Activated naive CD4-positive, alpha-beta T cell treated with anti-CD3 and anti-CD28 coated beads, Interleukin-2, amount 50 U/mL, for 72 hours (primary cell): ENCODE data around the gene MS4A8. TPM values are rescaled to one million over a fixed set of nuclear protein-coding genes. Genes with fewer than 3 reads are reported as not detected.

Experiments
- ATAC-seq, 2 donors: fragments of 150-1000 bp; cut with Tn5 transposase; 2 replicates each; pipeline ENCODE4 v1.10.0; 2021; ENCODE audit warnings: mild to moderate bottlenecking in 2 of 2, moderate library complexity in 2 of 2
- DNase-seq, 2 donors: peaks; one replicate each; pipeline ENCODE4 v3.0.0; 2021 to 2022; ENCODE audit warnings: low spot score in 2 of 2
- H3K27ac Mint-ChIP-seq, 2 donors: one replicate each; pipeline ENCODE4 v1.8.0; 2022; ENCODE audit warnings: mild to moderate bottlenecking in 2 of 2, mixed read lengths in 2 of 2
- H3K36me3 Mint-ChIP-seq, 2 donors: one replicate each; pipeline ENCODE4 v1.8.0; 2022; ENCODE audit warnings: mixed read lengths in 2 of 2
- H3K9me3 Mint-ChIP-seq, 2 donors: one replicate each; pipeline ENCODE4 v1.8.0; 2022; ENCODE audit warnings: mixed read lengths in 2 of 2
- total RNA-seq, 2 donors: library from RNA; stranded (reverse); gene quantifications; one replicate each; pipeline ENCODE4 v1.2.3, GENCODE V29; 2022

Gene MS4A8
- total RNA-seq, 2 donors from 2014 or later, result not detected

DNA sequence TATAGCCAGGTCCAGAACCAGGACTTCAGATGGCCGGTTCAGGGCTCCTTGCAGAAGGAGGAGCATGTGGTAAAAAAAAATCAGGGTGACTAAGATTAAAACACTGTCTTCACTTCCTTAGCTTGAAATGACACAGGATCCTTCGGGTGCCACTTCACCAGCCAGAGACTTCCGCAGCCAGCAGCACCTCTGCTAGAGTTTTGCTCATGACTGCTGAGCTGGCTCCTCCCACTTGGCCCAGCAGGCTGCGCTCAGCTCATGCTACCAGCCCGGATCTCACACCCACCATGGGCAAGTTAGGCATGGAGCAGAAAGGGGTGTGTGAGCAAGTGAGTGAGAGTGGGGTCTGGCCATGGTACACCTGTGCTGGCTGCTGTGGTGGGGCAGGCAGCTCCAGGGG, 18.5 kb downstream of the MS4A8 start:
- no peak for DNase-seq
- ATAC-seq, result no peak
- no peaks in the 10 kb centered on the region for H3K9me3 Mint-ChIP-seq
- no peak overlapping the region for H3K27ac Mint-ChIP-seq
- H3K36me3 Mint-ChIP-seq, result no peaks in the 10 kb centered on the region

- H3K27ac Mint-ChIP-seq, result no peak overlapping the region
- no peaks in the 10 kb centered on the region for H3K9me3 Mint-ChIP-seq
- DNase-seq (no peak), ATAC-seq (peak in 1 of 2 donors; percentile 62)
- H3K36me3 Mint-ChIP-seq, result no peaks in the 10 kb centered on the region
These were observed 19.3 kb downstream of the MS4A8 start for GRCh38 chr11:60718524-60719316.

- Mint-ChIP-seq H3K36me3 (no peaks in the 10 kb centered on the region), H3K27ac (no peak overlapping the region), H3K9me3 (no peaks in the 10 kb centered on the region)
- no peak for ATAC-seq
- DNase-seq, result no peak
These were observed 20.0 kb downstream of the MS4A8 start for GRCh38 chr11:60719391-60719790.

DNA sequence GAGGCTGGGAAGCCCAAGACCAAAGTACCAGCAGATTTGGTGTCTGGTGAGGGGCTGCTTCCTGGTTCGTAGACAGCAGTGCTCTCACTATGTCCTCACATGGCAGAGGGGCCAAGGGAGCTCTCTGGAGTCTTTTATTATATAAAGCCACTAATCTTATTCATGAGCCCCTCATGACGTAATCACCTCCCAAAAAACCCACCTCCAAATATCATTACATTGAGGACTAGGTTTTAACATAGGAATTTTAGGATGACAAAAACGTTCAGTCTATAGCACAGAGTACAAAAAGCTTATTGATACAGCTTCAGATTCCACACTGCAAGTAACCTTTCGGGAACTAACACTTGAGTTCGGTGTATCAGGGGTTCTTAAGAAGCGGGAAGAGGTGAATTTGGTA, 21.0 kb downstream of the MS4A8 start:
- ATAC-seq, result no peak

DNA sequence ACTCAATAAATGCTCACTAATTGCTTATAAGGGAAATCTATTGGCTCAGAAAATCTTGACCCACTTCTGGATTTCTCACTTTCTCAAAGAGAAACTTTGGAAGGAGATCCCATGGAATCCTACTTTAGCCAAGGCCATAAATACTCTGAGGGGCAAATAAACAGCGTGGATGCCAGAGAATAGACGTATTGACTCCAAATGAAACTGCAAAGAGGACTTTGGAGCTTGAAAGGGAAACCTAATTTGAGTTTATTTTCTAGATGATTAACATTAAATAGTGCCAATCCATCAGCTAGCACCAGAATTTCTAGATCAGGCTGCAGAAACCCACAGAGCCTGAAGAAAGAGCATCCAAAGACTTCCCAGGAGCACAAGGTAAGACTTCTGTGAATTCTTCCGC, 25.0 kb downstream of the MS4A8 start, which contains the start of gene MS4A18:
MS4A18 (plus strand) TSS at position 301 of the 400 bp plus-strand sequence.
- H3K9me3 Mint-ChIP-seq, result no peaks in the 10 kb centered on the region
- ATAC-seq (no peak), DNase-seq (no peak)
- no peak within 1 kb of the TSS for H3K27ac Mint-ChIP-seq
- H3K36me3 Mint-ChIP-seq, result no peaks in the 10 kb centered on the region

More for the DNA sequence above, 21.0 kb downstream of the MS4A8 start:
- no peaks in the 10 kb centered on the region for H3K9me3 Mint-ChIP-seq
- H3K36me3 Mint-ChIP-seq, result no peaks in the 10 kb centered on the region
- H3K27ac Mint-ChIP-seq, result no peak overlapping the region
- no peak for DNase-seq

DNA sequence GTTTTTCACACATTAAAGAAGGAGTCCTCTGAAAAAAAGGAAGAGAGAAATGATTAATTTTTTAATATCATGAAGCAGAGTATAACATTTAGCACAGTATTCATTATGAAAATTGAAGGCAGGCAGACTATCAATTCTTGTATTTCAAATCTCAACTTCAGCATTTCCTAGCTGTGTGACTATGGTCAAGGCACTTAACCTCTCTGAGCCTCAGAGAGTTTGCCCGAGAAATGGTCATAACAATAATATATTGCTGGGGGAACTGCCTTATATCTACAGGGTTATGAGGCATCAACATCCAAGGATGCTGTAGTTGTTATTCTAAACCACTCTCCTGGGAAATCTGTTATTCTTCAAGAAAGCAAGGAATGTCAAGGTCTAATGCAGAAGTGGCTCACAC, 26.2 kb downstream of the MS4A8 start:
- no peak overlapping the region for H3K27ac Mint-ChIP-seq
- DNase-seq (no peak), ATAC-seq (no peak)
- H3K36me3 Mint-ChIP-seq, result no peaks in the 10 kb centered on the region
- no peaks in the 10 kb centered on the region for H3K9me3 Mint-ChIP-seq

- no peak for DNase-seq
- ATAC-seq, result no peak
- H3K36me3 Mint-ChIP-seq, result no peaks in the 10 kb centered on the region
- H3K27ac Mint-ChIP-seq, result no peak overlapping the region
- no peaks in the 10 kb centered on the region for H3K9me3 Mint-ChIP-seq
These were observed 32.2 kb downstream of the MS4A8 start for GRCh38 chr11:60731586-60731985.

- H3K9me3 Mint-ChIP-seq, result no peaks in the 10 kb centered on the region
- no peak overlapping the region for H3K27ac Mint-ChIP-seq
- no peak for DNase-seq
- ATAC-seq, result no peak
- no peaks in the 10 kb centered on the region for H3K36me3 Mint-ChIP-seq
These were observed 34.9 kb downstream of the MS4A8 start for GRCh38 chr11:60734279-60734678.

DNA sequence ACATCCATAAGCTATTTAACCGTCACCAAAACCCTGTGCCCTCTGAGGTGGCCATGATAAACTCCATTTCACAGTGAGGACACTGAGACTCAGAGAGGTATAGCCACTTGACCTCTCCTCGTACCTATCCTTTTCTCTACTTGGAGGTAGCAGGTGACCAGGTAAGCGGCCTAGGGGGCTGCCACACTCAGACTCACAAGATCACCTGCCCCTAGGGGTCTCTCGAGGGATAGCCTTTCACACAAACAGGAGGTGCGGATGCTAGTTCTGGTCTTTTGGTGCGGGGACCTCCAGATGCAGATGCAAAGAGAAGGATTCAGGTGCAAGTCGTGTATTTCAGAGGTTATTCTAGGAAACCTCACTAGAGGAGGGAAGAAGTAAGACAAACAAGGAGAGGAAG, 39.7 kb downstream of the MS4A8 start:
- H3K9me3 Mint-ChIP-seq, result no peaks in the 10 kb centered on the region
- no peak for ATAC-seq

DNA sequence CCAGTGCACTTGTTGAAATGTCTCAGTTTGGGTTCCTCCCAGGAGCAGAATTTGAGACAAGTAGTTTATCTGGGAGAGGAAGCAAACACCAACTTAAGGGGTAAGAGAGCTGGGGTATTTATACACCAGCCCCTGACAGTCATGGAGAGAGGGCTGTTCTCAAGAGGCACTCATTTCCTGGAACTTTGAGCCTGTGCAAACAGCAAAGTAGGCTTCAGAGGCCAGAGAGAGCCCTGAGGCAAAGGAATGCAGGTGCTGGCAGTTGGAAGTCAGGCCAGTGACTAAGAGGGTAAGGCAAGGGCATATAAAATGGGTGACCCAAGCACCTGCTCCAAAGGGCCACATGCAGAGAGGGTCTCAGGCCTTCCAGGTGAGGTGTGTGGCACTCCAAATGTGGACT, 41.2 kb downstream of the MS4A8 start:
- DNase-seq, result no peak
- ATAC-seq, result no peak
- H3K27ac Mint-ChIP-seq, result no peak overlapping the region
- no peaks in the 10 kb centered on the region for H3K36me3 Mint-ChIP-seq
- H3K9me3 Mint-ChIP-seq, result no peaks in the 10 kb centered on the region

More for the DNA sequence above, 39.7 kb downstream of the MS4A8 start:
- DNase-seq, result no peak
- Mint-ChIP-seq H3K36me3 (no peaks in the 10 kb centered on the region), H3K27ac (no peak overlapping the region)

- no peaks in the 10 kb centered on the region for H3K36me3 Mint-ChIP-seq
- no peaks in the 10 kb centered on the region for H3K9me3 Mint-ChIP-seq
- no peak for ATAC-seq
- no peak overlapping the region for H3K27ac Mint-ChIP-seq
- no peak for DNase-seq
These were observed 42.0 kb downstream of the MS4A8 start for GRCh38 chr11:60741421-60741820.

DNA sequence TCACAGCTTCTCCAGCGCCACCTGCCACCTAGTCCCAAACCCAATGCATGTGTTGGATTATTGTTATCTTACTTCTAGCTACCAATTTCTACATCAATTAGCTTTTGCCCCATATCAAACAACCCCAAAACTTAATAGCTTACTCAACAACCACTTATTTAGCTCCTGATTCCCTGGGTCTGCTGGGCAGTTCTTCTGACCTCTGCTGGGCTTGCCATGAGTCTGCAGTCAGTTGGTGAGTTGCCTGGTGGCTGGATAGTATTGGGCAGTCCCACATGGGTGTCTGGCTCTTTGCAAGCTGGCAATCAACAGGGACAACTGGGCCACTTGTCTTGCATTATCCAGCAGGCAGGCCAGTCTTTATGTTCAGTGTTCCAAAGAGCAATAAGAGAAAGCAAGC, 43.6 kb downstream of the MS4A8 start:
- DNase-seq, result no peak
- no peak for ATAC-seq
- no peak overlapping the region for H3K27ac Mint-ChIP-seq
- peaks cover 5 to 6% of the 10 kb centered on the region in 2 donors for H3K9me3 Mint-ChIP-seq
- H3K36me3 Mint-ChIP-seq, result no peaks in the 10 kb centered on the region

DNA sequence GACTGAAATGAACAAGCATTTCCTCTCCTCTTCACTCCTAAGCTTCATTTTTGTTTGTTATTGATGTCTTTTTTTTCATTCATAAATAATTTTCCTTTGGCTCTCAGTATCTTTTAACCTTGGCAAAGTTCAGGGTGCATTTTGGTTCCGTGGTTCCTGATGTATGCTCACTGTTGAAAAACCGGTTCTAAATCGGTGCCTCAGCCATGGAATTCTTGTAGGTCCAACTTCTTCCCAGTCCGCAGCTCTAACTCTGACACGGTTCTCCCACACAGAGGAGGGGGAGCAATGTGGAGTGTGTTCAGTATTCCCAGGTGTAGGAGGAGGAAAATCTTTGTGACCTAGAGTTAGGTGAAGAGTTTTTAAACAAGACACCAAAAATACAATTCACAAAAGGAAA, 44.7 kb downstream of the MS4A8 start:
- H3K27ac Mint-ChIP-seq, result no peak overlapping the region
- no peaks in the 10 kb centered on the region for H3K36me3 Mint-ChIP-seq
- ATAC-seq (no peak), DNase-seq (no peak)
- peaks cover 5 to 6% of the 10 kb centered on the region in 2 donors for H3K9me3 Mint-ChIP-seq

- no peak for DNase-seq
- H3K9me3 Mint-ChIP-seq, result peaks cover 5 to 6% of the 10 kb centered on the region in 2 donors
- no peaks in the 10 kb centered on the region for H3K36me3 Mint-ChIP-seq
- ATAC-seq, result no peak
- H3K27ac Mint-ChIP-seq, result no peak overlapping the region
These were observed 48.0 kb downstream of the MS4A8 start for GRCh38 chr11:60747359-60747873.

DNA sequence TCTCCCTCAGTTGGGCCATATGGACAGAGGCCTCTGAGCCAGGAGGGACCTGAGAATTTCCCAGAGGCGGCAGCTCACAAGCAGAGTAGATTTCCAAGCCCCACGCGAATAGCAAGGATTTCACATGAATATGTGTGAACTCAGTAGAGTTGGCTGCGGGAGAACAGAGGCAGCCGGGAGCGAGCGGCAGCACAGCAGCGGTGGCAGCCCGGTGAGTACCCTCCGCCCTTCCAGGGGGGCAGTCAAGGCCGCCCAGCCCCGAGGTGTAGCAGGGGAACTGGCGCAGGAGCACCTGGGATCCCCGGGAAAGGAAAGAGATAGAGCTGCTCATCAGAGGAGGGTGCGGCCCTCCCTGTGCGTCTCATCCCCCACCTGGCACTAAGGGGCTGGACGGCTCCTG, 48.8 kb downstream of the MS4A8 start:
- Mint-ChIP-seq H3K36me3 (no peaks in the 10 kb centered on the region), H3K9me3 (peaks cover 5 to 6% of the 10 kb centered on the region in 2 donors), H3K27ac (no peak overlapping the region)
- ATAC-seq, result no peak
- no peak for DNase-seq

DNA sequence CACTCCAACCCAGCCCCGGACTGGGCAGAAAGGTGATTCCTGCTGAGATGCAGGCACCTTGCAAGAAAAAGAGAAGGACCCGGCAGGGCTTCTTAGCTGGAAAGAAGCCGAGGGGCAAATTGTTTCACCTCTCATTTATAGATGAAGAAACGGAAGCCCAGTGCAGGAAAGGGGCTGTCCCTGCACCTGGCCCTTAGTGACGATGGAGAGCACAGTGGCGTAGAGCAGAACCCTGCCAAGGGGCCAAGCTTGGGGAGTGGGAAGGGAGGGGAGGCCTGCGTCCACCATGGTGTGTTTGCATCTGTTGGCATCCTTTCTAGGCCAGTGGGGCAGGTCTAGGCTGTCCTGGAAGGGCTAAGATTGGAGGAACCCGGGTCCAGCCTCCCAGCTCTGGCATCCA, 49.4 kb downstream of the MS4A8 start:
- Mint-ChIP-seq H3K9me3 (peaks cover 5 to 6% of the 10 kb centered on the region in 2 donors), H3K36me3 (no peaks in the 10 kb centered on the region), H3K27ac (no peak overlapping the region)
- ATAC-seq, result no peak
- no peak for DNase-seq

GRCh38 chr11:60750911-60751310, 51.5 kb downstream of the MS4A8 start:
- ATAC-seq (no peak), DNase-seq (no peak)
- no peaks in the 10 kb centered on the region for H3K36me3 Mint-ChIP-seq
- no peak overlapping the region for H3K27ac Mint-ChIP-seq
- peaks cover 5 to 6% of the 10 kb centered on the region in 2 donors for H3K9me3 Mint-ChIP-seq

GRCh38 chr11:60753309-60753708, 53.9 kb downstream of the MS4A8 start:
- no peak for ATAC-seq
- H3K27ac Mint-ChIP-seq, result no peak overlapping the region
- no peaks in the 10 kb centered on the region for H3K9me3 Mint-ChIP-seq
- no peaks in the 10 kb centered on the region for H3K36me3 Mint-ChIP-seq
- DNase-seq, result no peak
